Thyroid gland (tissue), 4 donors: Measurements from ENCODE around the gene WDPCP.

Experiments
- POLR2A ChIP-seq, 2 donors: fragments of 450-650 bp; IDR thresholded peaks; one replicate each; pipeline ENCODE4 v1.6.1; 2017; ENCODE audit warnings: antibody characterized with exemption in 2 of 2, mild to moderate bottlenecking in 2 of 2, moderate library complexity in 1 of 2
- TF ChIP-seq, protein P1 (sequence below), 6 experiments: fragments of 200-600 bp in 3 of 6; fragments of 450-650 bp in 3 of 6; sonication (generic) in 3 of 6; IDR thresholded peaks; one replicate each; pipeline ENCODE4 v1.5.1; 2016 to 2019; ENCODE audit warnings: antibody characterized with exemption in 6 of 6, mild to moderate bottlenecking in 2 of 6, inconsistent platforms in 1 of 6, moderate library complexity in 1 of 6

- TF ChIP-seq, protein P1, sequence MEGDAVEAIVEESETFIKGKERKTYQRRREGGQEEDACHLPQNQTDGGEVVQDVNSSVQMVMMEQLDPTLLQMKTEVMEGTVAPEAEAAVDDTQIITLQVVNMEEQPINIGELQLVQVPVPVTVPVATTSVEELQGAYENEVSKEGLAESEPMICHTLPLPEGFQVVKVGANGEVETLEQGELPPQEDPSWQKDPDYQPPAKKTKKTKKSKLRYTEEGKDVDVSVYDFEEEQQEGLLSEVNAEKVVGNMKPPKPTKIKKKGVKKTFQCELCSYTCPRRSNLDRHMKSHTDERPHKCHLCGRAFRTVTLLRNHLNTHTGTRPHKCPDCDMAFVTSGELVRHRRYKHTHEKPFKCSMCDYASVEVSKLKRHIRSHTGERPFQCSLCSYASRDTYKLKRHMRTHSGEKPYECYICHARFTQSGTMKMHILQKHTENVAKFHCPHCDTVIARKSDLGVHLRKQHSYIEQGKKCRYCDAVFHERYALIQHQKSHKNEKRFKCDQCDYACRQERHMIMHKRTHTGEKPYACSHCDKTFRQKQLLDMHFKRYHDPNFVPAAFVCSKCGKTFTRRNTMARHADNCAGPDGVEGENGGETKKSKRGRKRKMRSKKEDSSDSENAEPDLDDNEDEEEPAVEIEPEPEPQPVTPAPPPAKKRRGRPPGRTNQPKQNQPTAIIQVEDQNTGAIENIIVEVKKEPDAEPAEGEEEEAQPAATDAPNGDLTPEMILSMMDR (IDR thresholded peaks at IDR 0.05) = no peak
- no peak for TF ChIP-seq POLR2A (IDR thresholded peaks at IDR 0.05)
Observed at GRCh38 chr2:63627866-63628265, 39.6 kb upstream of the WDPCP start.
